B cell (primary cell): ENCODE measurements around the gene CRTC3.

ENCODE experiments used
- EZH2 ChIP-seq: IDR thresholded peaks from 2 replicates; pipeline ENCODE4 v1.6.1; 2012; ENCODE audit warnings: borderline replicate concordance, low read depth, mild to moderate bottlenecking, moderate library complexity, low read length; ENCODE audit not compliant: insufficient read depth, poor library complexity, severe bottlenecking
- TF ChIP-seq, protein P1 (sequence below): fragments of 200-600 bp; IDR thresholded peaks from one replicate; pipeline ENCODE4 v1.8.0; 2022; ENCODE audit warnings: antibody characterized with exemption, mild to moderate bottlenecking

DNA sequence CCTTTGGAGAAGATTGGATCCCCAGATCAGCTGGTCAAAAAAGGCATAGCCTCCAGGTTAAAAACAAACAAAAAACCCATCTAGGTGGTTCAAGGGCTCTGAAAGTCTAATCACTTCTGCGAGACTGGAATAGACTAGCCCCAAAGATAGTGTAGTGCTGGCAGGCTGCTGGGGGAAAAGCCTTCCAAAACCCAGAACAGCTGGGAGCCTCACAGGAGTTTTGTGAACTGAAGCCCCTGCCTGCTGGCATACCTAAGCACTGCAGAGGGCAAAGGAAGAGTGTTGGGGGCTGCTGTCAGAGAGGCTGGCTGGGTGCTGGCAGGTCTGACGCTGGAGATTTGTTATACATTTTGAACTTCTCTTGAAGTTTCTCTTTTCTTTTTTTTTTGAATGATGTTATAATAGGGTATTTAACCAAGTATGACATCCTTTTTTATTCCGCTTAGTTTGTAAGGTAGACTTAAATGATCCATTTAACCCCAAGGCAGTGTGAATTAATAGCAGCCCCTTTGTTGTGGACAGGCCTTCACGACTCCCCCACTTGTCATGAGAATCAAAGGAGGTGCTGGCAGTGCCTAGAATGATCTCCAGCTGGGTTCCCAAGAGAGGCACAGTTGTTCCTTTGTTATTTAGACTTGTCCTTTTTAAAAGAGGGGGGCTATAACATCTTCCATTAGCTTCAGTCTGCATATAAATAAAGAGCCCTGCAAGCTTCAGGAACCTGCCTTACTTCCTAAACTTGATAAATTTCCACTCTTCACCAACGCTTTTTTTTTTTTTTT is 53.9 kb downstream of the CRTC3 start:
- no peak for TF ChIP-seq EZH2
- TF ChIP-seq, protein P1, sequence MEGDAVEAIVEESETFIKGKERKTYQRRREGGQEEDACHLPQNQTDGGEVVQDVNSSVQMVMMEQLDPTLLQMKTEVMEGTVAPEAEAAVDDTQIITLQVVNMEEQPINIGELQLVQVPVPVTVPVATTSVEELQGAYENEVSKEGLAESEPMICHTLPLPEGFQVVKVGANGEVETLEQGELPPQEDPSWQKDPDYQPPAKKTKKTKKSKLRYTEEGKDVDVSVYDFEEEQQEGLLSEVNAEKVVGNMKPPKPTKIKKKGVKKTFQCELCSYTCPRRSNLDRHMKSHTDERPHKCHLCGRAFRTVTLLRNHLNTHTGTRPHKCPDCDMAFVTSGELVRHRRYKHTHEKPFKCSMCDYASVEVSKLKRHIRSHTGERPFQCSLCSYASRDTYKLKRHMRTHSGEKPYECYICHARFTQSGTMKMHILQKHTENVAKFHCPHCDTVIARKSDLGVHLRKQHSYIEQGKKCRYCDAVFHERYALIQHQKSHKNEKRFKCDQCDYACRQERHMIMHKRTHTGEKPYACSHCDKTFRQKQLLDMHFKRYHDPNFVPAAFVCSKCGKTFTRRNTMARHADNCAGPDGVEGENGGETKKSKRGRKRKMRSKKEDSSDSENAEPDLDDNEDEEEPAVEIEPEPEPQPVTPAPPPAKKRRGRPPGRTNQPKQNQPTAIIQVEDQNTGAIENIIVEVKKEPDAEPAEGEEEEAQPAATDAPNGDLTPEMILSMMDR, result no peak
